NCI-H524 treated with DMSO at 0.1 percent for 48 hours (cell line): ENCODE measurements around the gene ZSWIM4.

ENCODE experiments used
- DNase-seq: peaks from one replicate; lab custom pipeline; 2025; lab: John Stamatoyannopoulos, UW

Gene ZSWIM4

DNA sequence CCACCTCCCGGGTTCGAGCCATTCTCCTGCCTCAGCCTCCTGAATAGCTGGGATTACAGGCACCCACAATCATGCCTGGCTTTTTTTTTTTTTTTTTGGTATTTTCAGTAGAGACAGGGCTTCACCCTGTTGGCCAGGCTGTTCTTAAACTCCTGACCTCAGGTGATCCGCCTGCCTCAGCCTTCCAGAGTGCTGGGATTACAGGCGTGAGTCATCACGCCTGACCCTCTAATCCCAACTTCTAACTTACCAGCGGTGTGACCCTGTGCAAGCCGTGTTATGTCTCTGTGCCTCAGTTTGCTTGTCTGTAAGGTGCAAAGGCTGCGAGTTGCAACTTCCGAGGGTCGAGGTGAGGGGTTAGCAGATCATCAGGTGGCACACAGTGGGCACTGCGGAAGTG is 17.3 kb downstream of the ZSWIM4 start:
- no peak for DNase-seq

DNA sequence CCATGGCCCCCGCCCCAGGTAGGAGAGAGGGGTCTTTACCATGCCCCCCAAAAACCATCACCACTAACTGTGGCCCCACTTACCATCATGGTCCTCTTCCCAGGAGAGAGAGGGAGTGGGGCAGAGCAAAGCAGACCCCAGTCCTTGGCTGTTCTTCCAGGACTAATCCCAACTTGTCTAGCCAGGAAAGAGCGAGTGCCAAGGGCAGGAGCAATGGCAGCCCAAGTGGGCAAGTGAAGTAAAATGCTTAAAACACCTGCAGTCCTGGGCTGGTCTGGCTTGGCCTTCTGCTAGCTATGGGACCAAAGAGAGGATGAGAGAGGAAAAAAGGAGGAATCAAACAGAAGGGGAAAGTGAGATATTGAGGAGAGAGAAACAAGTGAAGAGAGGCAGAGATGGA is 17.9 kb downstream of the ZSWIM4 start:
- DNase-seq, result no peak

DNA sequence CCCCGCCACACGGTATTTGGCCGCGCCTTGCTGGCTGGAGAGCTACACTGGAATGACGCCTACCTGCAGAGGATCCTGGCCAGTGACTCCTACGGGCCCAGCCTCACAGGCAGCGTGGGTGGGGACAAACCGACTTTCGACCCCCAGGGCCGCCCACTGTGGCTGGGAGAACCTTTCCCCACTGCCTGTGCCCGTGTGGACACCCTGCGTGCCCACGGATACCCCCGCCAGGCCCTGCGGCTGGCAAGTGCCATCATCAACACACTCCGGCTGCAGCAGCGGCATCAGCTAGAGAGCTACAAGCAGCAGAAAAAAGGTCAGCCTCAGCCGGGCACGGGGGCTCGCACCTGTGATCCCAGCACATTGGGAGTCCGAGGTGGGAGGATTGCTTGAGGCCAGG is 19.3 kb downstream of the ZSWIM4 start:
- no peak for DNase-seq

DNA sequence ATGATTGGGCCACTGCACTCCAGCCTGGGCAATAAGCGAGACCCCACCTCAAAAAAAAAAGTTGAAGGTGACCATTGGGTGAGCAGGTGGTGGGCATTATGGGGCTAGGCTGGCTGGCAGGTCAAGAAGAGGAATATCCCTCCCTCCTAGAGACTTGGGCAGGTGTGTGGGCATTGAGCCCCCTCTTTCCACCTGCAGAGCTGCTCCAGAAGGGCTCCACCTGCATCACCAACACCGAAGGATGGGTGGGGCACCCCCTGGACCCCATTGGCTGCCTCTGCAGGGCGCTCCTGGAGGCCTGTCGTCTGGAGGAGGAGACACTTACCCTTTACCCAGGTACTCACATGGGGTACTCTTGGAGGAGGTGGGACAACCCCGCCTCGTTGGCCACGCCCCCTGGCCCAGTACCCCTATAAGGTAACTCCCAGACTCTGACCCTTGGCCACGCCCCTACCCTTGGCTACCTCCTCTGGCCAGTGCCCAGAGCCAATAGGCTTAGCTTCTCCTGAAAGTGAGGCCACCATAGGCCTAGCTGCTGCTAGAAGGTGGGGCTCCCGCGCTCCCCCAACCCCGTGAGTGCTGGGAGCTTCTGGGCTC is 21.9 kb downstream of the ZSWIM4 start:
- DNase-seq, result no peak

DNA sequence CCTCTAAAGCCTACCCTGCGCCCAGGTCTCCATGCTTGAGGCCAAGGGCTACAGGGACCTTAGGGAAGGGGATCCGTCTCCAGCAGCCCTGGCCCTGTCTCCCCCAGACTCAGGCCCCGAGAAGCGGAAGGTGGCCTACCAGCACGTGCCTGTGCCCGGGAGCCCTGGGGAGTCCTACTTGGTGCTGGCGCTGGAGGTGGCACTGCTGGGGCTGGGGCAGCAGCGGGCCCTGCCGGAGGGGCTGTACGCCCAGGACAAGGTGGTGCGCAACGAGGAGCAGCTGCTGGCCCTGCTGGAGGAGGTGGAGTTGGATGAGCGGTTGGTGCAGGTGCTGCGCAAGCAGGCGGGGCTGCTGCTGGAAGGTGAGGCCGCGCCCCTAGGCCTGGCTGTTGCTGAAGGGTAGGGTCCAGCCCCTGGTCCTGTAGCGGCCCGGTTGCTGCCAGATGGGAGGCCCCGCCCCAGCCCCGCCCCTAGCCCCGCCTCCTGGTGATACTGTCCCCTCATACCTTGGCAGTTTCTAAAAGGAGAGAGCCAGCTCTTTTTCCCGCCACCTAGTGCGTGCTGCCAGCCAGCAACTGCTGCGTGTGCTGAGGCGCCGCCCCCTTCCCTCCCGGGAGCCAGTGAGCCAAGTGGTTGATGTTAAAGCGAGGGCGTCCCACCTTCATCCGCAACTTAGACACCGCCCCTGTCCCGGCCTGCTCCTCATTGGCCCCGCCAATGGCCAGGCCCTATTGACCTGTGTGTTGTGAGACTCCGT is 22.6 kb downstream of the ZSWIM4 start:
- DNase-seq, result no peak

DNA sequence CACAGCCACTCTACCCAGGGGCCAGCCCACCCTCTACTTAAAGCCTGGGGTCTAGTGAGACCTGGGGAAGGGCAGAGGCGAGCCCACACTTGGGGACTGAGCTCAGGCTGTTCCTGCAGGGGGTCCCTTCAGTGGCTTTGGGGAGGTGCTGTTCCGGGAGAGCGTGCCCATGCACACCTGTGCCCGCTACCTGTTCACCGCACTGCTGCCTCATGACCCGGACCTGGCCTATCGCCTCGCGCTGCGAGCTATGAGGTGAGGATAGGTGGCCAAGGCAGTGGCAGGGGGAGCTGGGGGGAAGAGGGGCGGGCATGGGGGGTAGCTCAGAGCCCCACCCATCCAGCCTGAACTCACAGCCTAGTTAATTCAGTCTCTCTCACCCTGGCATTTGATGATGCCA is 24.0 kb downstream of the ZSWIM4 start:
- no peak for DNase-seq

DNA sequence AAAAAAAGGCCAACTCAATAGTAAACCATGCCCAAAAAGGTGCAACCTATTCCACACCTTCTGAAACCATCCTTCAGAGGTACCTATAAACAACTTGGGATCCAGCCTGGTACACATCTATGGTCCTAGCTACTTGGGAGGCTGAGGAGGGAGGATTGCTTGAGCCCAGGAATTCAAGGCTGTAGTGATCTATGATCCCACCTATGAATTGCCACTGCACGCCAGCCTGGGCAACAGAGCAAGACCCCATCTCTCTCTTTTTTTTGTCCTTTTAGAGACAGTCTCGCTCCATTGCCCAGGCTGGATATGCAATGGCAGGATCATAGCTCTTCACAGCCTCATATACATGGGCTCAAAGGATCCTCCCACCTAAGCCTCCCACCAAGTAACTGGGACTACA is 26.0 kb downstream of the ZSWIM4 start:
- no peak for DNase-seq

DNA sequence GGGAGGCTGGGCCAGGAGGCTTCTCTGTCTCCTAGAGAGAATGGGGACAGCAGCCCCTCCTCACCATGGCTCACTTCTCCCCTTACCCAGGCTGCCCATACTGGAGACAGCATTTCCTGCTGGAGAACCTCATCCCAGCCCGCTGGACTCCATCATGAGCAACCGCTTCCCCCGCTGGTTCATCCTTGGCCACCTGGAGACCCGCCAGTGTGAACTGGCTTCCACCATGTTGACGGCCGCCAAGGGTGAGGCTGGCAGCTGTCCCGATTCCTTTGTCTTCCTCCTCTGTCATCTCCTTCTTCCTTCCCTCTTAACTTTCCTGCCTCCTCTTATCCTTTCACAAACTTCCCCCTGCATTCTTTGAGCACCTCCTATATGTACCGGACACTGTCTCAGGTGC is 28.0 kb downstream of the ZSWIM4 start:
- DNase-seq, result no peak

DNA sequence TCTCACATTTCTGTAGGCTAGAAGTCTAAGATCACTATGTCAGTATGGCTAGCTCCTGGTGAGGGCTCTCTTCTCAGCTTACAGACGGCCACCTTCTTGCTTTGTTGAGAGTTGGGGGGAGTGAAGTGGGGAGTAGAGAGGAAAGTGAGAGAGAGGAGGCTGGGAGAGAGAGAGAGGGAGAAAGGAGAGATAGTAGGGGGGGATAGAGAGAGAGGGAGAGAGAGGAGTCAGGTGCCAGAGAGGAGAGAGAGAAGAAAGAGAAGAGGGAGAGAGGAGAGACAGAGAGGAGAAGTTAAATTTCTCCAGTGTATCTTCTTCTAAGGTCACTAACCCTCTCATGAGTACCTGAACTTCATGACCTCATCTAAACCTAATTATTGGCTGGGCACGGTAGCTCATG is 28.7 kb downstream of the ZSWIM4 start:
- no peak for DNase-seq

DNA sequence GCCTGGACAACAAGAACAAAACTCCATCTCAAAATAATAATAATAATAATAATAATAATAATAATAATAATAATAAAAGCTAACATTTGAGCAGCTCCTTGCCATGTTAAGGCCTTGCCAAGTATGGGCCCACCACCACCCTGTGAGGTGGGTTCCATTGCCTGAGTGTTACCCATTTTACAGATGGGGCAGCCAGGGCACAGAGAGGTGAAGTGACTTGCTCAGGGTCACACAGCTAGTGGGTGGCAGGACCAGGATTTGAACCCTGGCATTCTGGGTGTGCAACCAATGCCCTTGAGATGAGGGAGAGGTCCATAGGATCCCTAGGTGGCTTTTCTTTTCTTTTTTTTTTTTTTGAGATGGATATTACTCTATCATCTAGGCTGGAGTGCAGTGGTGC is 29.5 kb downstream of the ZSWIM4 start:
- no peak for DNase-seq

DNA sequence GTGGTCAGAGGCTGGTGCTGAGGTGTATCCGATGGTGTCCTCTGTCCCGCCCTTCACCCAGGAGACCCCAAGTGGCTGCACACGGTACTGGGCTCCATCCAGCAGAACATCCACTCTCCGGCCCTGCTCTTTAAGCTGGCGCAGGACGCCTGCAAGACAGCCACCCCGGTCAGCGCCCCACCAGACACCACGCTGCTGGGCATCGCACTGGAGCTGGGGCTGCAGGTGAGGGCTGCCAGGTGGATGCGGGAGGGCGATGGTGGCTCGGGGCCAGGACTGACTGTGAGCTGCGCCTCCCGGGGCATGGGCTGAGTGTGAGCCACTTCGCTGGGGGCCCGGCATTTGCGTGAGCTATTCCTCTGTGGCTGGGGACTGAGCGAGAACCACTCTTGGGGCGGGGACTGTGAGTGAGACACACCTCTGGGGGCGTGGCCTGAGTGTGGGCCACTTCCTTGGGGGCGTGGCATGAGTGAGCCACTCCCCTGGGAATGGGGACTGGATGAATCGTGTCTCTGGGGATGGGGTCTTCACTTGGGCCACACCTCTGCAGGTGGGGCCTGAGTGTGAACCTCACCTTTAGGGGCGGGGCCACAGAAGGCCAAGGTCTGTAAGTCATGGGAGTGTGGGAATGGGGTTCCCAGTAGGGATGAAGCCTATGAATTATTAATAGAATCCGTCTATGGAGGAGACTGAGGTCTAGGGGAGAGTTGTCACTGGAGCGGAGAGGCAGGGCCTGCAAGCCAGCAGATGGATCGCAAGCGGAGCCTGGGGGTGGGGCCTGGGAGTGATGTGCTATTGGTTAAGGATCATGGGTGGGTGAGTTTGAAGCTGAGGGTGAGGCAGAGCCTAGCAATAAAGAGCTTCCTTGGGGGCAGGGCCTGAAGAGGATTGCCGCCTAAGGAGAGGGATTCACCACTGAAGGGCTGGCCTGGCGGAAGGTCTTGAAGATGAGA is 30.5 kb downstream of the ZSWIM4 start:
- DNase-seq, result no peak

DNA sequence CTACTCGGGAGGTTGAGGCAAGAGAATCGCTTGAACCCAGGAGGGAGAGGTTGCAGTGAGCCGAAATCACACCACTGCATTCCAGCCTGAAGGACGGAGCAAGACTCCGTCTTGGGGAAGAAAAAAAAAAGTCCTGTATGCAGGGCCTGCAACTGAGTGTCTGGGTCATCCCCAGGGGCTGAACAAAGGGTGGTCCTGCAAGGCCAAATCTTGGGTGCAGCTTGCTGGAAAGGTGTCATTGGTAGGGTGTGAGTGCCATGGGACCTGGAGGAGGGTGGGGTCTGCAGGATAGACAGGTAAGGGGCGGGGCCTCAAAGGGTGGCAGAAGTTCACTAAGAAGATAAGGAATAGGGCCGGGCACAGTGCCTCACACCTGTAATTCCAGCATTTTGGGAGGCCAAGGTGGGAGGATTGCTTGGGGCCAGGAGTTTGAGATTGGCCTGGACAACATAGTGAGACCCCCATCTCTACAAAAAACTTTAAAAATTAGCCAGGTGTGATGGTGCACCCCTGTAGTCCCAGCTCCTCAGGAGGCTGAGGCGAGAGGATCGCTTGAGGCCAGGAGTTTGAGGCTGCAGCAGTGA is 31.5 kb downstream of the ZSWIM4 start:
- no peak for DNase-seq

DNA sequence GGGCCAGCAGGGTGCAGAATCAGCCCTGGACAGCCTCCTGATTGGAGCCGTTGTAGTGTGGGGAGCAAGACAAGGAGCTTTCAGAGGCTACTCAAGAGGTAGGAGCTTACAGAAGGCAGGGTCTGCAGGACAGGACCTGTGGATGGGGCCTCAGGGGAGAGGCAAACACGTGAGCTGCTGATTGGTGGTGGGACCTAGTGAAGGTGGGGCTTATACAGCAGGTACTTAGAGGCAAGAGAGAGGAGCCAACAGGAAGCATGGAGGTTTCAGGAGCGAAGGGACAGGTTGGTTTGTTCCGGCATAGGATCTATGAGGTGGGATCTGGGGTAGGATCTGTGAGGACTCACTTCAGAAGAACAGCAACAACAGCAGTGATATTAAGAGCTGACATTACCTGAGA is 32.4 kb downstream of the ZSWIM4 start:
- DNase-seq, result no peak

DNA sequence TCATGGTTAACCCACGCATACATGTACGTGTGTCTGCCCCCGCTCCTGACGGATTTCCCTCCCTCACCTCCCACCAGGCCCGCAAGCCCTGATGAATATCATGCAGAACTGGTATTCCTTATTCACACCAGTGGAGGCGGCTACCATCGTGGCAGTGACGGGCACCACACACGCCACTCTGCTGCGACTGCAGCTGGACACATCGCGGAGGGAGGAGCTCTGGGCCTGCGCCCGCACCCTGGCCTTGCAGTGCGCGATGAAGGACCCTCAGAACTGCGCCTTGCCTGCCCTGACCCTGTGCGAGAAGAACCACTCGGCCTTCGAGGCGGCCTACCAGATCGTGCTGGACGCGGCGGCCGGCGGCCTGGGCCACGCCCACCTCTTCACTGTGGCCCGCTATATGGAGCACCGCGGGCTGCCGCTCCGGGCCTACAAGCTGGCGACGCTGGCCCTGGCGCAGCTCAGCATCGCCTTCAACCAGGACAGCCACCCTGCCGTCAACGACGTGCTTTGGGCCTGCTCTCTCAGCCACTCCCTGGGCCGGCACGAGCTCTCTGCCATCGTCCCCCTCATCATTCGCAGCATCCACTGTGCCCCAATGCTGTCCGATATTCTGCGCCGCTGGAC is 35.0 kb downstream of the ZSWIM4 start:
- DNase-seq, result no peak

DNA sequence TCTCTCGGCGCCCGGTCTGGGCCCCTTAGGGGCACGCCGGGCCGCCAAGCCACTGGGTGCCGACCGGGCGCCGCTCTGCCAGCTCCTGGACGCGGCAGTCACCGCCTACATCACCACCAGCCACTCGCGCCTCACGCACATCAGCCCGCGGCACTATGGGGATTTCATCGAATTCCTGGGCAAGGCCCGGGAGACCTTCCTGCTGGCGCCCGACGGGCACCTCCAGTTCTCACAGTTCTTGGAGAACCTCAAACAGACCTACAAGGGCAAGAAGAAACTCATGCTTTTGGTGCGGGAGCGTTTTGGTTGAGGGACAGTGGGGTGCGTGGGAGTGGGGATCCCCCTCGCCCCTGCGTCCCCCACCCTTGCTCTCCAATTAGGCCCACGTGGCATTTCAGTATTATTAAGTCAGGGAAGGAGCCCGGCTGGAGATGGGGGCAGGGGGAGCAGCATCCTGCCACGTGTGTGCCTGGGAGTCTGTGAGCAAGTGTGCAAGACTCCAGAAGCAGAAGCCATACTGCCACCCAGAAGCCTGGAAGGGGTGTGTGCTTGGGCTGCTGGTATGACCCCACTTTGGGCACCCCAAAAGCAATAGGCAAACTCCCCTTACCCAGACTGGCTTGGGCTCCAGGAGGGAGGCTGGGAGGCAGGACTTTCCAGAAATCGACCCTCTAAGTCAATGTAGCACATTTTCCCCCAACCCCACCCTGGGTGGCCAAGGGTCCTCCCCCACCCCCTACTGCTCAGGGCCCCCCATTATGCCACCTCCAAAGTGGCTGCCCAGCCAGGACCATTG is 35.7 kb downstream of the ZSWIM4 start:
- DNase-seq, result no peak

DNA sequence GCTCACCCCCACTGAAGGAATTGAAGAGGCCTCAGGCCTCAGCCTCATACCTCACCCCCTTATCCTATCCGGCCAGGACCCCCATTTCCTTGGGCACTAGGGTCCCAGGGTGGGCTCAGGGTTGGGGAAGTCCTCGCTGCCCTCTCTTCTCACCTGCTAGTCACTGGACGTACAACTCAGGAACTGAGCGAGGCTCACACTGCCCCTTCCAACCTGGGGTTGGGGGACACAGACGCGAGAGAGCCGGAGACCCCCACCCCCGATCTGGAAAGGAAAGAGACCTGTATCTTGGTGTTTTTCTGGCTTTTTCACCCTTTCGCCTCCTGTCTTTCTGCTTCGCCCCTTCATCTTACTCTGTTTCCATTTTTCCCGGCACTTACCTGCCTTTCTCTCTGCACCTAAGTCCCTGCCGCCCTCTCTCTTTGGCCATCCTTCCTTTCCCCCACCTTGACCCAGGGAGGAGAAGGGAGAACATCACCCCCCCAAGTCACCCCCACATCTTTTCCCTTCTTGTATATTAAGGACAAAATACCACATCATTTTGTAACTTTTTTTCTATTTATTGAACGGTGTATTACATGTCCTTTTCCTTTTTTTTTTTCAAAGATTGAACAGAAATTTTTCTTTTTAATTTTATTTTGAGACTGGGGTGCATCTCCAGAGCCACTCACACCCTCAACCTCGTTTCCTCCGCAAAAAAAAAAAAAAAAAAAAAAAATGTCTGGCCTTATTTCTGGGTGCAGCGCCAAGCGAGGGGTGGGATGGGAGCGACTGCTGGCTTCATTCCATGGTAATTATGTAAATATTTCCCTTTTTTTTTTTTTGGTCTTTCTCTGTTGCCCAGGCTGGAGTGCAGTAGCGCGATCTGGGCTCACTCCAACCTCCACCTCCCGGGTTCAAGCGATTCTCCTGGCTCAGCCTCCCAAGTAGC is 36.6 kb downstream of the ZSWIM4 start:
- no peak for DNase-seq

DNA sequence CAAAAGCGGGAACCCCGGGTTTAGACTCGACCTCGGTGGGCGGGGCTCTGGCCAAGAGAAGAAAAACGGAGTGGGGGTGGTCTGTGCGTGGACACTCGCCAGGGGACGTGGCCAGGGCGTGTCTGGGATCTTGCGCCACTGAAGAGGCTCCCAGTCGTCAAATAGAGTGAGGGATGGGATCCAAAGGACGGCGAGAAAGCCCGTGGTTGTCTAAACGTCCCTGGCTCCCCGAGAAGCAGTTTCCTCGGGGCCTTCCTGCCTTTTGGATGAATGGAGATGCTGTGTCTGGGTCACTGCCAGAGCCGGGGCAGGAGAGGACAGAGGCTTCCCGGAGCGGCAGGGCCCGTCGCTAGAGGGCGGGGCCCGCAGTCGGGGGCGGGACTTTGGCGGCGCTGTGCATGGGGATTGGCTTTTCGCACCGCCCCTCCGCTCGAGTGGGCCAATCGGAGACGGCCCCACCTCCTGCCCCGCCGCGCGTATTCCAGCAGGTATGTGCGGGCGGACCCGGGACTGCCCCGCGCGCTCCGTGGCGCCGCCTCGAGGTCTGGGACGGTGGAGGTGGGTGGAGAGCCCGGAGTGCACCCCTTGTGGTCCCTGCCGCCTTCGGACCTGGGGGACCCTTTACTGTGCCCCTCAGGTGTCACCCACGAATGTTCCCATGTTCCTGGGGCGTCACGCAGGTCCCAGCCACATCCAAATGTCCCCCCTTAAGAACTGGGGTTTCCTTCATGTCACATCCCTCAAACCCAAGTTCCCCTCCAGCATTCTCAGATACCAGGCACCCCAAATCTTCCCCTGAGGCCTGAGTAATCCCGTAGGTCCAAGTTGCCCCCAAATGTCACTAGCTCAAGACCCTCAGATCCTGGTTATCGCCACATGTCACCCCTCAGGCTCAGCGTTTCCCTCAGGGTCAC is 38.3 kb downstream of the ZSWIM4 start:
- DNase-seq, result peak; percentile 35

DNA sequence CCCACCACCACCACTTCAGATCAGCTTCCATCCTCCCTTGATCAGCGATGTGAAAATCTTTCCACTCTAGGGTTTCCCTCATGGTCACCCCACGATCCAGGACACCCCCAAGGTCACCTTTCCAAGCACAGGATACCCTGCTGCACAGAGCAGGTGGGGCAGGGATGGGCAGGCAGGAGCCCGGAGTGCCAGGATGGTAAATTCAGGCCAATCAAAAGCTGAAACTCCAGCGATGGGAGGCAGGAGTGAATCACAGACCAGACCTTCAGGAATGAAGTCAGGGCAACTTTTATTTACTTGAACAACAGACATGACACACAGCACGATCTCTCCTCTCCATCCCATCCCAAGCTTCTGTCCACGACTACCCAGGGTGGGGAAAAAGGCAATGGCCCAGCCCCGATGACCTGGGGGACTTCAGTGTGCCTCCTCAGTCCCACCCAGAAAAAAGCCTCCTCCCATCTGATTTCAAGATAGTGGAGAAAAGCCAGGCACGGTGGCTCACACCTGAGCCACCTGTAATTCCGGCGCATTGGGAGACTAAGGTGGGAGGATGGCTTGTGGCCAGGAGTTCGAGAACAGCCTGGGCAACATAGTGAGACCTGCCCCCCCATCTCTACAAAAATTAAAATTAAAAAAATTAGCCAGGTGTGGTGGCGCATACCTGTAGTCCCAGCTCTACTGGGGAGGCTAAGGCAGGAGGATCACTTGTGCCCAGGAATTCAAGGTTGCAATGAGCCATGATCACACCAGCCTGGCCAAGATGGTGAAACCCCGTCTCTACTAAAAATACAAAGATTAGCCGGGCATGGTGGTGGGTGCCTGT is 39.2 kb downstream of the ZSWIM4 start:
- no peak for DNase-seq
